ENCODE data around the gene GNPTAB. TPM values are rescaled to one million over a fixed set of nuclear protein-coding genes. Genes with fewer than 3 reads are reported as not detected.

The GNPTAB gene
- total RNA-seq, 2 donors from 2014 or later: 22.2 to 48.0 TPM

GRCh38 chr12:101772012-101772775, 58.6 kb downstream of the GNPTAB start:
- ATAC-seq: peak; percentile 29 to 81
- peak overlapping the region in 1 of 2 donors; percentile 70 for H3K27ac Mint-ChIP-seq
- H3K36me3 Mint-ChIP-seq: peaks cover 0 to 6% of the 10 kb centered on the region in 2 donors
- DNase-seq (ENCODE audit: low spot score in 2 of 2): no peak
- no peaks in the 10 kb centered on the region for H3K9me3 Mint-ChIP-seq

GRCh38 chr12:101769865-101770264, 60.9 kb downstream of the GNPTAB start:
- Mint-ChIP-seq H3K36me3 (peaks cover 0 to 6% of the 10 kb centered on the region in 2 donors), H3K9me3 (no peaks in the 10 kb centered on the region), H3K27ac (peak overlapping the region in 1 of 2 donors; percentile 56)
- no peak for DNase-seq (ENCODE audit: low spot score in 2 of 2)
- no peak for ATAC-seq

- H3K27ac Mint-ChIP-seq: no peak overlapping the region
- peaks cover 0 to 6% of the 10 kb centered on the region in 2 donors for H3K36me3 Mint-ChIP-seq
- H3K9me3 Mint-ChIP-seq: no peaks in the 10 kb centered on the region
- no peak for ATAC-seq
- no peak for DNase-seq (ENCODE audit: low spot score in 2 of 2)
Observed at GRCh38 chr12:101768781-101769180, 62.0 kb downstream of the GNPTAB start.

GRCh38 chr12:101767537-101767936, 63.2 kb downstream of the GNPTAB start:
- Mint-ChIP-seq H3K36me3 (peaks cover 0 to 6% of the 10 kb centered on the region in 2 donors), H3K9me3 (no peaks in the 10 kb centered on the region), H3K27ac (peak overlapping the region in 1 of 2 donors; percentile 25)
- no peak for ATAC-seq
- DNase-seq (ENCODE audit: low spot score in 2 of 2): no peak

GRCh38 chr12:101764051-101764792, 66.5 kb downstream of the GNPTAB start:
- H3K27ac Mint-ChIP-seq: no peak overlapping the region
- ATAC-seq (no peak), DNase-seq (ENCODE audit: low spot score in 2 of 2) (no peak)
- H3K9me3 Mint-ChIP-seq: no peaks in the 10 kb centered on the region
- no peaks in the 10 kb centered on the region for H3K36me3 Mint-ChIP-seq

- no peaks in the 10 kb centered on the region for H3K9me3 Mint-ChIP-seq
- DNase-seq (ENCODE audit: low spot score in 2 of 2) (no peak), ATAC-seq (no peak)
- H3K27ac Mint-ChIP-seq: peak overlapping the region in 1 of 2 donors; percentile 27
- H3K36me3 Mint-ChIP-seq: no peaks in the 10 kb centered on the region
Observed at GRCh38 chr12:101763246-101763931, 67.4 kb downstream of the GNPTAB start.

GRCh38 chr12:101761781-101762180, 69.0 kb downstream of the GNPTAB start:
- no peaks in the 10 kb centered on the region for H3K36me3 Mint-ChIP-seq
- DNase-seq (ENCODE audit: low spot score in 2 of 2) (no peak), ATAC-seq (no peak)
- H3K27ac Mint-ChIP-seq: no peak overlapping the region
- H3K9me3 Mint-ChIP-seq: no peaks in the 10 kb centered on the region

GRCh38 chr12:101761350-101761749, 69.4 kb downstream of the GNPTAB start:
- H3K27ac Mint-ChIP-seq: no peak overlapping the region
- no peaks in the 10 kb centered on the region for H3K36me3 Mint-ChIP-seq
- DNase-seq (ENCODE audit: low spot score in 2 of 2) (no peak), ATAC-seq (no peak)
- H3K9me3 Mint-ChIP-seq: no peaks in the 10 kb centered on the region

GRCh38 chr12:101759396-101760047, 71.2 kb downstream of the GNPTAB start:
- no peak for ATAC-seq
- no peak for DNase-seq (ENCODE audit: low spot score in 2 of 2)
- Mint-ChIP-seq H3K27ac (no peak overlapping the region), H3K36me3 (no peaks in the 10 kb centered on the region), H3K9me3 (no peaks in the 10 kb centered on the region)

GRCh38 chr12:101750152-101750551, 80.6 kb downstream of the GNPTAB start:
- DNase-seq (ENCODE audit: low spot score in 2 of 2) (no peak), ATAC-seq (no peak)
- Mint-ChIP-seq H3K36me3 (no peaks in the 10 kb centered on the region), H3K27ac (peak overlapping the region in 1 of 2 donors; percentile 45), H3K9me3 (no peaks in the 10 kb centered on the region)

- no peaks in the 10 kb centered on the region for H3K9me3 Mint-ChIP-seq
- ATAC-seq: no peak
- DNase-seq (ENCODE audit: low spot score in 2 of 2): no peak
- H3K36me3 Mint-ChIP-seq: no peaks in the 10 kb centered on the region
- H3K27ac Mint-ChIP-seq: peak overlapping the region in 1 of 2 donors; percentile 81
Observed at GRCh38 chr12:101749657-101750056, 81.1 kb downstream of the GNPTAB start.

- ATAC-seq: no peak
- DNase-seq (ENCODE audit: low spot score in 2 of 2): no peak
- Mint-ChIP-seq H3K36me3 (no peaks in the 10 kb centered on the region), H3K9me3 (no peaks in the 10 kb centered on the region), H3K27ac (no peak overlapping the region)
Observed at GRCh38 chr12:101748907-101749306, 81.9 kb downstream of the GNPTAB start.

- H3K36me3 Mint-ChIP-seq: no peaks in the 10 kb centered on the region
- ATAC-seq (no peak), DNase-seq (ENCODE audit: low spot score in 2 of 2) (no peak)
- H3K9me3 Mint-ChIP-seq: no peaks in the 10 kb centered on the region
- peak overlapping the region in 1 of 2 donors; percentile 58 for H3K27ac Mint-ChIP-seq
Observed at GRCh38 chr12:101747697-101748096, 83.1 kb downstream of the GNPTAB start.

GRCh38 chr12:101746661-101747060, 84.1 kb downstream of the GNPTAB start:
- H3K27ac Mint-ChIP-seq: no peak overlapping the region
- no peak for ATAC-seq

GRCh38 chr12:101746196-101746595, 84.6 kb downstream of the GNPTAB start:
- Mint-ChIP-seq H3K36me3 (no peaks in the 10 kb centered on the region), H3K27ac (no peak overlapping the region), H3K9me3 (no peaks in the 10 kb centered on the region)
- ATAC-seq: no peak
- DNase-seq (ENCODE audit: low spot score in 2 of 2): no peak

More at GRCh38 chr12:101746661-101747060, 84.1 kb downstream of the GNPTAB start:
- no peak for DNase-seq (ENCODE audit: low spot score in 2 of 2)
- Mint-ChIP-seq H3K36me3 (no peaks in the 10 kb centered on the region), H3K9me3 (no peaks in the 10 kb centered on the region)

- no peak for DNase-seq (ENCODE audit: low spot score in 2 of 2)
- no peaks in the 10 kb centered on the region for H3K36me3 Mint-ChIP-seq
- H3K9me3 Mint-ChIP-seq: no peaks in the 10 kb centered on the region
- no peak for ATAC-seq
- H3K27ac Mint-ChIP-seq: no peak overlapping the region
Observed at GRCh38 chr12:101745481-101745880, 85.3 kb downstream of the GNPTAB start.
